ENCODE measurements around the gene ADSS2. TPM values are rescaled to one million over a fixed set of nuclear protein-coding genes. Genes with fewer than 3 reads are reported as not detected.
"Not testable (repeated sequence)": the region's sequence is repeated elsewhere in the genome, so short reads cannot be mapped to it uniquely, and the experiment has no call there.

The ADSS2 gene
- total RNA-seq, 3 donors from 2014 or later, result 52.3 to 61.3 (median 57.0) TPM

DNA sequence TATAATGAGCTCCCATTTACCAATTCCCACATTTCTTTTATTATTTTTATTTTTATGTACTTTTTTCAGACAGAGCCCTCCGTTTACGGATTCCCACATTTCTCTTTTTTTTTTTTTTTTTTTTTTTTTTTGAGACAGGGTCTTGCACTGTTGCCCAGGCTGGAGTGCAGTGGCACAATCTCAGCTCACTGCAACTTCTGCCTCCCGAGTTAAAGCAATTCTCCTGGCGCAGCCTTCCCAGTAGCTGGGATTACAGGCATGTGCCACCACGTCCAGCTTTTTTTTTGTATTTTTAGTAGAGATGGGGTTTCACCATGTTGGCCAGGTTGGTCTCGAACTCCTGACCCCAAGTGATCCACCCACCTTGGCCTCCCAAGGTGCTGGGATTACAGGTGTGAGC, 77.2 kb downstream of the ADSS2 start:
- DNase-seq; ATAC-seq; H3K4me1 Mint-ChIP-seq (ENCODE audit: low read depth); H3K9me3 Mint-ChIP-seq; H3K36me3 Mint-ChIP-seq (ENCODE audit: insufficient read depth); H3K27me3 Mint-ChIP-seq (ENCODE audit: low read depth); H3K4me3 Mint-ChIP-seq: not testable (repeated sequence)

DNA sequence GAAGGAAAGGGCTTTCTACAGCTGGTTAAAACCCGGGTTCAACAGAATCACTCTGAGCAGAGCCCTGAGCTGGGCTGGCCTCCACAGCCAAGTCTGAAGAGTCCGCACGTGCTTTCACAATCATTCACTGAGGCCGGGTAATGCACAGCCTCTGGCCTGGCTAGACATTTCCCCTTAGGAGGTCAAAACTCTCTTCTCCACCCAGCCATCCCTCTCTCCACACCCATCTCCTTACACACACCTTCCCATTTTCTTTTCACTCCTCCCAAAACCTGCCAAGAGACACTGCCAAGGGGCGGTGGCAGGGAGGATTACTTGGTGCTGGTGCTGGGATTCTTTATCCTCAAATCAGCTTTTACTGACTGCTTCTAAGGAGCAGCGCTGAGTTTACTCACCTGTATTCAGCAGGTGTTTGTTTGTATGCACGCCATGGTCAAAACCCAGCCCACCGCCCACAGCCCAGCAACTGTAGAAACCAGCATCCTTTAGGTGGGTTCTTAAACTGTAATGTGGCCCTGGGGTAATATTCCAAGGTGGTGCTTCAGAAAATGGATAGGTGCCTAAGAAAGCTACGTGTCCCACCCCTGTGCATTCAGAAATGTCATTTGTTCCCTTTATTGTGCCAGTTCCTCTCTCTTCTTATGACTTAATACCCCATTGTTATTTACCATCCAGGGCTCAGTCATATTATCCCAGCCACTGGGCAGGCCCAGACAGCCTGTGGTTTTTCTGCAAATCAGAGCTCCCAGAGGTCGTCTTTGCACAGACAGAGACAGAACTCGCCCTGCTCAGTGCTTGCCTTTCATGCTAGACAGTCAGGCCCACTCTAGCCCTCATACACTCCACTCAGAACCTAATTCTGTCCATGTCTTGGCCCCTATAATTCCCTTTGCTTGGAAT, 80.2 kb downstream of the ADSS2 start:
- Mint-ChIP-seq H3K27me3 (ENCODE audit: low read depth) (no peaks in the 10 kb centered on the region), H3K4me3 (no peak overlapping the region), H3K9me3 (no peaks in the 10 kb centered on the region), H3K4me1 (ENCODE audit: low read depth) (no peaks in the 10 kb centered on the region), H3K36me3 (ENCODE audit: insufficient read depth) (no peaks in the 10 kb centered on the region)
- no peak for DNase-seq
- no peak for ATAC-seq

DNA sequence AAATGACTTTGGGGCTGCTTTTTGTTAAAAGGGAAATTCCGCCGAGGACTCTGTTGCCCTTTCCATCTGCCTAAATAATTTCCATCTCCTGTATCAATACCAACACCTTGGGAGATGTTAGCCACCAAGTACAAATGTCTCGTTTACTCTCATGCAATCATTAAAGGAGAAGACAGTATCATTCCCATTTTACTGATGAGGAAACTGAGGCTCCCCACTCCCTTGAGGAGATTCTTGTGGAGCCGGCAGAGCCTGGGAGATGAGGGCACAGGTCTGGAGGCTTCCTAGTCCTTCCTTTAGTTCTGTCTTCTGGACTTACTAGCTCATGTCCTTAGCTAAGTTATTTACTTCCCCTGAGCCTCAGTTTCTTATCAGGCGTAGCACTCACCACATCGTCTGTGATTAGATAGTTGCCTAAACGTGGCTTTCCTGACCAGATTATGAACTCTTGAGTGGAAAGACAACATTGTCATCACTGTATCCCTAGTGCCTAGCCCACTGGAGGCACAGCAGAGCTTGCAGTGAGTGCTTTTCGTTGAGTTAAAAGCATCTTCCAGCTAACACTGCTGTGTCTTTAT, 81.6 kb downstream of the ADSS2 start:
- Mint-ChIP-seq H3K4me1 (ENCODE audit: low read depth) (no peaks in the 10 kb centered on the region), H3K9me3 (peaks cover 3% of the 10 kb centered on the region), H3K36me3 (ENCODE audit: insufficient read depth) (no peaks in the 10 kb centered on the region), H3K4me3 (no peak overlapping the region), H3K27me3 (ENCODE audit: low read depth) (no peaks in the 10 kb centered on the region)
- ATAC-seq (no peak), DNase-seq (no peak)

DNA sequence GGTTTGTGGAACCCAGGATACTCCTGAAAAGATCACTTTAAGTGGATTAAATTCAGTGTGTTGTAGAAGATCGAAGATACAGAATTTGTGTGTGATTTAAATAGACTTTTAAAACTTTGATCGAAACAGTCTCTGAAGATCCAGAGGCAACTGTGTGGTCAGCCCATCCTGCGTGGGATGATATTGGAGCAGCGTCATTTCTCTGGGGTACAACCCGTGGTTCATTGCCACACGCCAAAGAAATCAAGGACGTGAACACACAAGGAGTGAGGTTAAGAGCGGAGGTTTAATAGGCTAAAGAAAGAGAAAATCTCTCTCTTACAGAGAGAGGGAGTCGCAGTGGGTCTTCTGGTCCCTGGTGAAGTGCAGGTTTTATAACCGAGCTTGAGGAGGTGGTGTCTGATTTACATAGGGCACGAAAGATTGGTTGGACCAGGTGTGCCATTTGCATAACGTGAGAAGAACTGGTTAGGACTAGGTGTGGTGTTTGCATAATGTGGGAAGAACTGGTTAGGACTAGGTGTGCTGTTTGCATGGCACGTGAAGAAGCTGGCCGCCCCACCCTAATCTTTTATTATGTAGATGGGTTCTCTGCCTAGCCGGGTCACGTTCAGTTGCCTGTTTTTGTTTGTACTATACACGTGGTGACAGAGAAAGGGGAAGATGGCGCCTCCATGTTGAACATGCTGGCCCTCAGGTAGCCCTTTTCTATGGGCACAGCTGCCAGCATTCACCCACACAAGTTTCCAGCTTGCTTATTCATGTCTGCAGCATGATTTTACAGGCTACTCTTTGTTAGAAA, 82.3 kb downstream of the ADSS2 start:
- DNase-seq, result no peak
- no peaks in the 10 kb centered on the region for H3K27me3 Mint-ChIP-seq (ENCODE audit: low read depth)
- no peak overlapping the region for H3K4me3 Mint-ChIP-seq
- ATAC-seq, result no peak
- H3K36me3 Mint-ChIP-seq (ENCODE audit: insufficient read depth), result no peaks in the 10 kb centered on the region
- peaks cover 10% of the 10 kb centered on the region for H3K9me3 Mint-ChIP-seq
- H3K4me1 Mint-ChIP-seq (ENCODE audit: low read depth), result no peaks in the 10 kb centered on the region

DNA sequence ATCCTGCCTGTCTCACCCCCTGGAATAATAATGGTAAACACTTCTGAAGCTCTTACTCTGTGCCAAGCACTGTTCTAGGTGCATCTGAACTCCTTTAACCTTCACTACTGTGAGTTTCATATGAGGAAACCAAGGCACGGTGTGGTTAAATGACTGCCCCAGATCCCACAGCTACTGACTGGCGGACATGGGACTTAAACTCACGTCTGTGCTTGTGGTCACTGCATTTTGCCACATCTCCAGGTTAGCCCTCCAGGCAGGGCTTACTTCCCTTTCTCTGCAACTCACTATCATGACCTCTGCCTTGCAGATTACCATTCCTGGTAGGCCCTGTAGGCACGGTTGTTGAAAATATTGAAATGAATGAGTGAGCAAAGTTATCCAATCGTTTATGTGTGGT, 83.4 kb downstream of the ADSS2 start:
- Mint-ChIP-seq H3K9me3 (peaks cover 11% of the 10 kb centered on the region), H3K36me3 (ENCODE audit: insufficient read depth) (no peaks in the 10 kb centered on the region), H3K4me3 (no peak overlapping the region), H3K4me1 (ENCODE audit: low read depth) (no peaks in the 10 kb centered on the region), H3K27me3 (ENCODE audit: low read depth) (no peaks in the 10 kb centered on the region)
- ATAC-seq, result no peak
- no peak for DNase-seq

DNA sequence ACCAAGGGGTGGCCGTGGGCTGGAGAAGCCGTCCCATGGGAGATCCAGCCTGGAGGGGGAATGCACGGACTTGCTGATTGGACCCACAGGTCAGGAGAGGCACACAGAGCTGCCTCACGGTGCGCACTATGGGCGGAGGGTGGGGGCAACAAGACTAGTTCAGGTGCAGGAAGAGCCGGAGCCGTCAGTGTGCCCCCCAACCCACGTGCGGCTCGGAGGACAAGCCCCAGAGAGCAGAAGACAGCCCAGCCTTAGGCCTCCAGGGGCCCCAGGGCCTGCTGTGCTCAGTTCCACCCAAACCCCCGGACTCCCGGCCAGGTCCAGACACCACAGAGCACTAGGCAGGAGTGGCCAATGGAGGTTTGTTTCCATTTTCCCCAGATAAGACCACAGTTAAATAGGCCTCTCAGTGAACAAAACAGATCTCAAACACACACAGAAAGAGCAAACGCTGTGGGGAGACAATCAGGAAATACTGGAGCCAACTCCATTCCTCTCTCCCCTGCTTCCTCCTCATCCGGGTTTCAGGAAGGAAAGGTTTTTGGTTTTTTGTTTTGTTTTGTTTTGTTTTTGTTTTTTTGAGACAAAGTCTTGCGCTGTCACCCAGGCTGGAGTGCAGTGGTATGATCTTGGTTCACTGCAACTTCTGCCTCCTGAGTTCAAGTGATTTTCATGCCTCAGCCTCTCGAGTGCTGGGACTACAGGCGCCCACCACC, 84.2 kb downstream of the ADSS2 start:
- H3K9me3 Mint-ChIP-seq, result peaks cover 11% of the 10 kb centered on the region
- H3K4me3 Mint-ChIP-seq, result no peak overlapping the region
- H3K36me3 Mint-ChIP-seq (ENCODE audit: insufficient read depth), result no peaks in the 10 kb centered on the region
- DNase-seq, result no peak
- H3K4me1 Mint-ChIP-seq (ENCODE audit: low read depth), result no peaks in the 10 kb centered on the region
- H3K27me3 Mint-ChIP-seq (ENCODE audit: low read depth), result no peaks in the 10 kb centered on the region
- no peak for ATAC-seq

DNA sequence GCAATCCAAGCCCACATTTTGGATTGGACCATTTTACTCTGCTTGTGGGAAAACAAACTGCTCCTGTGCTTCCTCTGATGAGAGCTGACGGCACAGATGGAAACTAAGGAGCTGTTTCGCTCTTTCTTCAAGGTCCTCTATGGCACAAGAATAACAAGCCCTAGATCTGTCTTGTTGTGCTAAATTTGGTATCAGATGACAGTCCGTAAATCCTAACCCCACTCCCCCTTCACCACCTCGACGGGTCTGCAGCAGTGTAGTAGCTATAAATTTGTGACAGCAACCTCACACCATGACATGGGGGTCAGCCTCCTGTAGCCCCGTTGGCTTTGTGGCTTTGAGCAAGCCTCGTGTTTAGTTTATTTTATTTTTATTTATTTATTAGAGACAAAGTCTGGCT, 85.9 kb downstream of the ADSS2 start:
- Mint-ChIP-seq H3K9me3 (peaks cover 11% of the 10 kb centered on the region), H3K36me3 (ENCODE audit: insufficient read depth) (no peaks in the 10 kb centered on the region)

DNA sequence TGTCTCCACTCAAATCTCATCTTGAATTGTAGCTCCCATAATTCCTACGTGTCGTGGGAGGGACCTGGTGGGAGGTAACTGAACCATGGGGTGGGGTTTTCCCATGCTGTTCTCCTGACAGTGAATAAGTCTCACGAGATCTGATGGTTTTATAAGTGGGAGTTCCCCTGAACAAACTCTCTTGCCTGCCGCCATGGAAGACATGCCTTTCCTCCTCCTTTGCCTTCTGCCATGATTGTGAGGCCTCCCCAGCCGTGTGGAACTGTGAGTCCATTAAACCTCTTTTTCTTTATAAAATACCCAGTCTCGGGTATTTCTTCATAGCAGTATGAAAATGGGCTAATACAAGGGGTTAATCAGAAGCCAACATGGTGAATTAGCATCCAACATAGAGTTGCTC, 86.4 kb downstream of the ADSS2 start:
- H3K9me3 Mint-ChIP-seq, result peaks cover 11% of the 10 kb centered on the region
- not testable (repeated sequence) for H3K4me3 Mint-ChIP-seq; H3K4me1 Mint-ChIP-seq (ENCODE audit: low read depth); H3K27me3 Mint-ChIP-seq (ENCODE audit: low read depth); H3K36me3 Mint-ChIP-seq (ENCODE audit: insufficient read depth); DNase-seq; ATAC-seq

More for the DNA sequence above, 85.9 kb downstream of the ADSS2 start:
- Mint-ChIP-seq H3K27me3 (ENCODE audit: low read depth) (no peaks in the 10 kb centered on the region), H3K4me3 (no peak overlapping the region), H3K4me1 (ENCODE audit: low read depth) (no peaks in the 10 kb centered on the region)
- DNase-seq, result no peak
- ATAC-seq, result no peak

DNA sequence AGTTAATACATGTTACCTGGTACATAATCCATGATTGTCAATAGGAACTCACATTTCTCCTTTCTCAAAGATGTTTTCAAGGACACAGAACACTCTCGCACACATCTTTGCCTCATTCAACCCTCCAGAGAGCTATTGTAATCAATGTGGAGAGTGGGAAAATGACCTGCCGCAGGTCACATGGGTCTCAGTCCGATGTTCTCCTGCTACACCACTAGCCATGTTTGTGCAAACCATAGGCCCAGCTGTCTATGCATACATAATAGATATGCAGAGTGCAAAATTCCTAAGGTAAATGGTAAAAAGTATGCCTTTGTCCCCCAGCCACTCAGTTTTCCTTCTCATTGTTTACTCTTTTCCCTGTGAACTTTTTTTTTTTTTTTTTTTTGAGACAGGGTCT, 89.2 kb downstream of the ADSS2 start:
- Mint-ChIP-seq H3K27me3 (ENCODE audit: low read depth) (no peaks in the 10 kb centered on the region), H3K4me3 (no peak overlapping the region), H3K9me3 (peaks cover 11% of the 10 kb centered on the region), H3K4me1 (ENCODE audit: low read depth) (no peaks in the 10 kb centered on the region), H3K36me3 (ENCODE audit: insufficient read depth) (no peaks in the 10 kb centered on the region)
- DNase-seq, result no peak
- ATAC-seq, result no peak

DNA sequence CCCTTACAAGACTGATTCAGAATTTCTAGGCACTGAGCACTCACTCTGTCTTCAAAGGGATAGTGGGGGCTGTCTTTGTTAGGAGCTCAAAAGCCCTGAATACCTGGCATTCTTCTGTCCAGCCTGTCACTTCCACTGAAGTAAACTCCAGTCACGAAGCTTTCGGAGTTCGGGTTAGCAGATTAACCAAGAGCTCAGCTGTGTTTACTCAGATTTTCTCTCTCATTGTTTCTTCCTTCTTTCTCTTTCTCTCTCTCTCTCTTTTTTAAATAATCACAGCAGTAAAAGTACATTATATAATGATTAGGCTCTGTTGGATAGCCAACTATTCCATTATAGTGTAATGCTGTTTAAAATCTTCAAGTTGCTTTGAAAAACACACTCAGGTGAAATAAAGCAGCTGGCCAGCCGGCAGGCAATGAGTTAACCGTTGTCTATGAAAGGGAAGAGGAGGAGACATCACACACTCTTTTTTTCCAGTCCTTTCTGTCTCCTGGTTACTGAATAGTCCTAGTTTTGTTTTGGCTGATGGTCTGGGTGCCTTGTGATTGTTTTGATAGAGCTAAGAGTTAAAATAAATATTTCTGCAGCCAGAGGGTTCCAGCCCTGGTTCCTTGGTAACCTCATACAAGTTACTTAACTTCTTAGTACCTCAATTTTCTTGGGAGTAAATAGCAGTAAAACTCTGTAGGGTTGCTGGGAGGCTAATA, 89.8 kb downstream of the ADSS2 start:
- peaks cover 11% of the 10 kb centered on the region for H3K9me3 Mint-ChIP-seq
- no peak for DNase-seq
- no peaks in the 10 kb centered on the region for H3K36me3 Mint-ChIP-seq (ENCODE audit: insufficient read depth)
- H3K4me3 Mint-ChIP-seq, result no peak overlapping the region
- ATAC-seq, result no peak
- H3K27me3 Mint-ChIP-seq (ENCODE audit: low read depth), result no peaks in the 10 kb centered on the region
- H3K4me1 Mint-ChIP-seq (ENCODE audit: low read depth), result no peaks in the 10 kb centered on the region

Other genes starting within 250 kb of the ADSS2 start
- gene CATSPERE, start 9.4 kb upstream of the ADSS2 start, total RNA-seq, result not detected
- 10 to 100 TPM; 34.5 to 35.1 (median 34.9) TPM for gene DESI2, start 201.2 kb upstream of the ADSS2 start, total RNA-seq

Data from activated T-cell treated with anti-CD3 and anti-CD28 coated beads, Interleukin-2, amount 50 U/mL, for 4 hours (primary cell).